Measurements from ENCODE around the gene KRT83.

GRCh38 chr12:52320784-52321400 lies at the start of gene KRT83:
- TF ChIP-seq POLR2A (IDR thresholded peaks at IDR 0.05): peak in 1 of 2 donors; percentile 10
- TF ChIP-seq, protein P1, sequence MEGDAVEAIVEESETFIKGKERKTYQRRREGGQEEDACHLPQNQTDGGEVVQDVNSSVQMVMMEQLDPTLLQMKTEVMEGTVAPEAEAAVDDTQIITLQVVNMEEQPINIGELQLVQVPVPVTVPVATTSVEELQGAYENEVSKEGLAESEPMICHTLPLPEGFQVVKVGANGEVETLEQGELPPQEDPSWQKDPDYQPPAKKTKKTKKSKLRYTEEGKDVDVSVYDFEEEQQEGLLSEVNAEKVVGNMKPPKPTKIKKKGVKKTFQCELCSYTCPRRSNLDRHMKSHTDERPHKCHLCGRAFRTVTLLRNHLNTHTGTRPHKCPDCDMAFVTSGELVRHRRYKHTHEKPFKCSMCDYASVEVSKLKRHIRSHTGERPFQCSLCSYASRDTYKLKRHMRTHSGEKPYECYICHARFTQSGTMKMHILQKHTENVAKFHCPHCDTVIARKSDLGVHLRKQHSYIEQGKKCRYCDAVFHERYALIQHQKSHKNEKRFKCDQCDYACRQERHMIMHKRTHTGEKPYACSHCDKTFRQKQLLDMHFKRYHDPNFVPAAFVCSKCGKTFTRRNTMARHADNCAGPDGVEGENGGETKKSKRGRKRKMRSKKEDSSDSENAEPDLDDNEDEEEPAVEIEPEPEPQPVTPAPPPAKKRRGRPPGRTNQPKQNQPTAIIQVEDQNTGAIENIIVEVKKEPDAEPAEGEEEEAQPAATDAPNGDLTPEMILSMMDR (IDR thresholded peaks at IDR 0.05): no peak

Measured in thyroid gland (tissue), 4 donors.